Kasumi-1 (cell line): ENCODE measurements around the gene ARID3A.
"Not testable (repeated sequence)": the region's sequence is repeated elsewhere in the genome, so short reads cannot be mapped to it uniquely, and the experiment has no call there.

Experiments
- DNase-seq, 2 experiments: peaks; one replicate each; lab custom pipeline; 2025; lab: John Stamatoyannopoulos, UW

ARID3A gene

DNA sequence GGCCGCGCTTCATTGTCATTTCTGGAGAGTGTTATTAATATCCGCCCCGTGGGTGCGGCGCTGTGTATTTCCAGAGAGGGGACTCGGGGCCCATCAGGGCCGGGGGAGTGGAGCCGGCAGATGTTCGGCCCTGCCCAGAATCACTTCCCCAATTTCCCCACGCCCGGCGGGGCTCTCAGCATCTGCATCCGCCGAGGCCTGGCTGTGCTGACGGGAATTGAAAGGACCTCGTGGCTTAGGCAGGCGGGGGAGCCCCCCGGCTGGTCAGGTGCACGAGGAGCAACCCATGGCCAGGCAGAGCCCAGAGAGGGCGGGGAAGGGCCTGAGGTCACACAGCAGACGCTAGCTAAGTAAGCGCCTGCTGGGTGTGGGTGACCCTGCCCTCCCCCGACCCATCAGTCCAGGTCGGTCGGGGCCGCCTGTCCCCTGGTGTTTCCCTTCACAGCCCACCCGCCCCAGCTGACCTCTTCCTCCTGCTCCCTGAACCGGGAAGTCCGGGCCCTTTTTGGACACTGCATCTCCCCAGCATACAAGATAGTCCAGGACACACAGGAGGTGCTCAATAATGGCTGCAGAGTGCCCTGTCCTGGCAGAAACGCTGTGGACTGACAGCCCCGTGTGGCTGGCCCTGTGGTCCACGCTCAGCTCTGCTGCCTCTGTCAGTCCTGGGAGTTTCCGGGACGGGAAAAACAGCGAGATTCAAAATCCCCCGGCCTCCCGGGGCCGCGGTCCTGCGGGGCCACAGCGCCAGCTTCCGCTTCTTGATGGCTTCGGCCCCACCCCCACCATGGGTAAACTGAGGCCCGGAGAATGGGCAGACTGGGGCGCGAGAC lies 22.1 kb downstream of the ARID3A start:
- peak; percentile 92 for DNase-seq

- DNase-seq: no peak
Measured at GRCh38 chr19:948842-949496, 23.1 kb downstream of the ARID3A start.

DNA sequence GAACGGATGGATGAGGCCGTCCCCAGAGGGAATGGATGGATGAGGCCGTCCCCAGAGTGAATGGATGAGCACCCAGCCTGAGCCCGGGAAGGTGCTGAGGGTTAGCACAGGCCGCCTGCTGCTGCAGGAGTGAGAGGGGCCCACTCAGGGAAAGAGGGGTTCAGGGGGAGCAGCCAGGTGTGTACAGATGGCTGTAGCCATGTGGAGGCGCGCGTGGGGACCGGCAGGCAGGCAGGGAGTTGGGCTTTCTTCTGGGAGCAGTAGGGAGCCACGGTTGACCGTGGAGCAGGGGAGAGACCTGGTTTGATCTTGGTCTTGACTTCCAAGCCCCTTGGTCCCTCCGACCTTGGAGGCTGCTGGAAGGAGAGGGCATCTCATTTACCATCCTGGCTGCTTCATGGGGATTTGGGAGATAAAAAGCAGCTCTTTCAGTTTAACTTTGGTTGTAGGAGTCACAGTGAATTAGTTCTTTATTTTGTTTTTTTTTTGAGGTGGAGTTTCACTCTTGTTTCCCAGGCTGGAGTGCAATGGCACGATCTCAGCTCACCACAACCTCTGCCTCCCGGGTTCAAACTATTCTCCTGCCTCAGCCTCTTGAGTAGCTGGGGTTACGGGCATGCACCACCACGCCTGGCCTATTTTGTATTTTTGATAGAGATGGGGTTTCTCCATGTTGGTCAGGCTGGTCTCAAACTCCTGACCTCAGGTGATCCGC lies 24.7 kb downstream of the ARID3A start:
- no peak for DNase-seq

DNA sequence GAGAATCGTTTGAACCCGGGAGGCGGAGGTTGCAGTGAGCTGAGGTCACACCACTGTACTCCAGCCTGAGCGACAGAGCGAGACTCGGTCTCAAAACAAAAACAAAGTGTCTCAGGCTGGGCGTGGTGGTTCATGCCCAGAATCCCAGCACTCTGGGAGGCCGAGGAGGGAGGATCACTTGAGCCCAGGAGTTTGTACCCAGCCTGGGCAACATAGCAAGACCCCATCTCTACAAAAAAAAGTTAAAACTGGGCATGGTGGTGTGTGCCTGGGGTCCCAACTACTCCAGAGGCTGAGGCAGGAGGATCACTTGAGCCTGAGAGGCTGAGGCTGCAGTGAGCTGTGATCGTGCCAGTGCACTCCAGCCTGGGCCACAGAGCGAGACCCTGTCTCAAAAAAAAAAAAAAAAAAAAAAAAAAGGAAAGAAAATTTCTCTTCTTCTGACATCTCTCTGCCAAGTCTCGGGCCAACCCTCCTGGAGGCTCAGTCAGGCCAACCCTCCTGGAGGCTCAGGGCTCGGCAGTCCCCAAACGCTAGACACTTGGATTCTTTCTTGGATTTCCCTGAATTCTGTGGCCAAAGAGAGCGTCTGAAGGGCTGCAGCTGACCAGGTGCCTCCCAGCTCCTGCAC lies 26.3 kb downstream of the ARID3A start:
- DNase-seq: no peak

GRCh38 chr19:952680-953444 lies 27.0 kb downstream of the ARID3A start:
- DNase-seq: peak in 1 of 2 experiments; percentile 6

GRCh38 chr19:953445-954271 lies 27.8 kb downstream of the ARID3A start:
- DNase-seq: no peak

- DNase-seq: no peak
Measured at GRCh38 chr19:954272-954671, 28.4 kb downstream of the ARID3A start.

- DNase-seq: no peak
Measured at GRCh38 chr19:954672-955494, 29.0 kb downstream of the ARID3A start.

DNA sequence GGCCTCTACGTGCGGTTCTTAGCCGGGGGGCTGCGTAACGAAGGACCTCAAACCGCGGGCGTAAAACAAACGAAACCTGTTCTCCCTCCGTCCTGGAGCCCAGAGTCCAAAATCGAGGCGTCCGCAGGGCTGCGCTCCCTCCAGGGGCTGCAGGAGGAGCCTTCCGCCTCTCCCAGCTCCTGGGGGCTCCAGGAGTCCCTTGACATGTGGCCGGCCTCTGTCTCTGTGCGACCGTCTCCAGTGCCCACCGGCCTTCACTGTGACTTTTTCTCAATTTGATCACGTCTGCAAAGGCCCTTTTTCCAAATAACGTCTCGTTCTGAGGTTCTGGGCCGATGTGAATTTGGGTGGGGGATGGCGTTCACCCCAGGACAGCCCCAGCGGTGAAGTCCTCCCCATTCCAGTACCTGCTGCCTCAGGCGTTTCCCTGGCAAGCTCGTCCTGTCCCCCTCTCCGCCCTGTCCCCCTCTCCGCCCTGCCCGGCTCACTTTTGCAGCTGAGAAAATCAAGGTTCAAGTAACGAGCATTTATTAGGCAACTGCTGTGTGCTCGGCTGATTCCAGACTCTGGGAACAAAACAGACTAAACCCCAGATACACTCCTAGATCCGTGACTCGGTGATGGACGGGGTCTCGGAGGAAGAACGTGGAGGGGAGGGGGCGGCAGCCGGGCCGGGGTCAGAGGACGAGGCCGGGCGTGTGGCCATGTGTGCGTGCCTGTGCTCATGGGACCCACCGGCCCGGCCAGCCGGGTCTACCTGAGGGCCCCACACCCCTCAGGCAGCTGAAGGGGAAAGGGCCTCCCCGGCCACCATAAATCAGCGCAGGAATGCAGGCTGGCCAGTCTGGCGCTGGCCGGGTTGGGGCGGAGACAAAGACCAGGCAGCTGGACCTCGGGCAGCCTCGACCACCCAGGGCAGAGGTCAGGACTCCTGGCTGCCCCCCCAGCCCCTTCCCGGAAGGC lies 30.2 kb downstream of the ARID3A start:
- no peak for DNase-seq

DNA sequence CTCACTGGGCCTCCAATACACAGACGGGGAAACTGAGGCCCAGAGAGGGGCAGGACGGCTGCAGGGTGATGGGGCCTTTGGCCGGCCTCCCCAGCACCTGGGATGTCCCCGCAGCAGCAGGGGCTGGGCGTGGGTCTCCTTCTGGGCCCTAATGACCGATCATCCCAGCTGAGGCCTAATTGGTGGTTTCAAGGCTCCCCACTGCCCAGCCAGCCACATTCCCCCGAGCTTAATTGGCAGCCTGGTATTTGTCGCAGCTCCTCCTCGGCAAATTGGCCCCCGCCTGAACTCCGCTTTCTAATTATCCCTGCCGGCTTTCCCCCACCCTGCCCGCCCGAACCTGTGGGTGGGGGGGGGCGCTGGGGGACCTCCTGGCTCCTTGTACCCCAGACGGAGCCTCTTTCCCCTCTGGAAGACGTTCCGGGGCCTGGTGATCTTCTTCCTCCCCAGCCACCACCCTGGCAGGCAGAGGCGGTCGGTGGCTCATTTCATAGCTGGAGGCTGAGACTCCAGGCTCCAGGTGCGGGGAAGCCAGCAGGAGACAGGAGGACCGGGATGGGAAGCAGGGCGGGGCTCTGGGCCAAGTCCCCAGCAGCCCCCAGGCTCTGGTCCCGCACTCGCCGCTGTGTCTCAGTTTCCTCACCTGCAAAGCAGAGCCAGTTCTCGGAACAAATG lies 31.1 kb downstream of the ARID3A start:
- no peak for DNase-seq

- not testable (repeated sequence) for DNase-seq
Measured at GRCh38 chr19:957578-957977, 31.7 kb downstream of the ARID3A start.

DNA sequence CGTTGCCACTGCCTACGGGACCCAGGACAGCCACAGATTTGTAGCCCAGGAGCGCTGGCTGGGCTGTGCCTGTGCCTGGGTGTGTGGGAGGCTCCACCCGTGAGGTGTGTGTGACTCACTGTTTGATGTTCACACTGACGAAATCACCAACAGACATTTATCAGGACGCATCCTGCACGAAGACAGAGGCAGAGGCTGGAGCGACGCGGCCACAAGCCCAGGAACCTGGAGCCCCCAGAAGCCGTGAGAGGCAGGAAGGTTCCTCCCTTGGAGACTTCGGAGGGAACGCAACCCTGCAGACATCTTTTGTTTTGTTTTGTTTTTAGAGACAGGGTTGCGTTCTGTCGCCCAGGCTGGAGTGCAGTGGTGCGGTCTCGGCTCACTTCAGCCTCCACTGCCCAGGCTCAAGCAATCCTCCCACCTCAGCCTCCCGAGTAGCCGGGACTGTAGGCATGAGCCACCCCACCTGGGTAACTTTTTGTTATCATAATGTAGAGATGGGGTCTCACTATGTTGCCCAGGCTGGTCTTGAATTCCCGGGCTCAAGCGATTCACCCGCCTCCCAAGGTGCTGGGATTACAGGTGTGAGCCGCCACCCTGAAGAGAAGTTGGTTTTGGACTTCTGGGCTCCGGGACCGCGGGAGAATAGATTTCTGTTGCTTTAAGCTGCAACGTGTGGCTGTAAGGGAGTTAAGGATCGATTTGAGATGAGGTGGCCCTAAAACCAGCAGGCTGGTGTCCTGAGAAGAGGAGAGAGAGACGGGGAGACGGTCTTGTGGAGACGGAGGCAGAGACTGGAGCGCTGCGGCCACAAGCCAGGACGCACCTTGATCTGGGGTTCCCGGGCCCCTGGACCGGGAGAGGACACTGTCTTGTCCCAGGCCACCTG lies 33.4 kb downstream of the ARID3A start:
- no peak for DNase-seq

- DNase-seq: no peak
Measured at GRCh38 chr19:960020-960419, 34.2 kb downstream of the ARID3A start.

DNA sequence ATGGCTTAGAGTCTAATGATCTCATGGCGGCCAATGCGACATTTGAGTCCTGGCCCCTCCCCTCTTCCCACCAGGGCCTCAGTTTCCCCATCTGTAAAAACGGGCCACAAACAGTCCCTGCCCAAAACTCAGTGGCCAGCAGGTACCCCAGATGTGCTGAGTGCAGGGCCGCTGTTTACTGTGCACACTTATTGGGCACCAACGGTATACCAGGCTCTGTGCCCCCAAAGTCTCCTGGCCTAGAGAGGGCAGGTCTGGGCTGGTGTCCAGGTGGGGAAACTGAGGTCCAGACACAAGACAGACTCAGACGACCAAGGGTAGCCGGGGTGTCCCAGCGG lies 34.7 kb downstream of the ARID3A start:
- no peak for DNase-seq

GRCh38 chr19:961866-962620 lies 36.2 kb downstream of the ARID3A start:
- DNase-seq: no peak

DNA sequence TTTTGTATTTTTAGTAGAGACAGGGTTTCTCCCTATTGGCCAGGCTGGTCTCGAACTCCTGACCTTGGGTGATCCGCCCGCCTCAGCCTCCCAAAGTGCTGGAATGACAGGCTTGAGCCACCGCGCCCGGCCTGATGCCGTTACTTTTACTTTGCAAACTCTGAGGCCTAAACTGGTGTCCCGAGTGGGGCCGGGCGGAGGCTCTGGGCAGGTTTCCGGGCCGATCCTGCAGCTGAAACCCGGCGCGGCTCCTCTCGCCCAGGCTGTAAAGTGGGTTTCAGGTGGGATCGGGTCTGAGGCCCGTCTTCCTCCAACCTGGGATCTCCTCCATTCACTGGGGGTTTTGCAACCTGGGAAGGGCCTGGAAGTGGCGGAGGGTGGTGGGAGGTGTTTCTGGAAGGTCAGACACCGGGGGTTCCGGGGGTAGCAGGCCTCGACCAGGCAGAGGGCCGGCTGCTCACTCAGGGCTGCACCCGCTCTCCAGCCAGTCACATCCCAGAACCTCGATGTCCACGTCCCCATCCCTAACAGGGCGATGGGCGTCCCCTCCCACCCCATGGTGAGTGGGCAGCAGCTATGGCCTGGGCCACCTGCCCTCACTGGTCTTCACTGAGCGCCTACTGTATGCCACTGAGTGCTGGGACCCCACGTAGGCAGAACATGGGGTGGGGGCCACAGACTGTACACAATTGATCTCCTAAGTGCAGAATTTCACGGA lies 37.0 kb downstream of the ARID3A start:
- no peak for DNase-seq
